A549 (cell line): ENCODE results near the gene FCGR3B.
"Not testable (repeated sequence)": the region's sequence is repeated elsewhere in the genome, so short reads cannot be mapped to it uniquely, and the experiment has no call there.

Source experiments
- CHD2 ChIP-seq: fragments of 150-350 bp; IDR thresholded peaks from 2 replicates; pipeline ENCODE4 v1.6.1; 2014; ENCODE audit warnings: low read length; ENCODE audit not compliant: partially characterized antibody
- CTCF ChIP-seq: fragments of >200 bp; sonication (Bioruptor Twin); formaldehyde crosslinking; IDR thresholded peaks from 3 replicates; pipeline ENCODE4 v1.5.1; 2016
- FOSB ChIP-seq: fragments of 250-450 bp; sonication (Bioruptor Pico); IDR thresholded peaks from 2 replicates; pipeline ENCODE4 v1.5.0; 2020; ENCODE audit warnings: mild to moderate bottlenecking, moderate library complexity
- GATA3 ChIP-seq: IDR thresholded peaks from 2 replicates; pipeline ENCODE4 v1.6.1; 2012; ENCODE audit warnings: borderline replicate concordance
- POLR2A ChIP-seq: IDR thresholded peaks from 2 replicates; pipeline ENCODE4 v1.6.1; 2012; ENCODE audit warnings: mild to moderate bottlenecking, low read length
- POLR2AphosphoS2 ChIP-seq: conservative IDR thresholded peaks from 2 replicates; pipeline ENCODE4 v1.6.1; 2012; ENCODE audit warnings: low read length, improper control_type of control experiment, inconsistent platforms

- TF ChIP-seq POLR2AphosphoS2; CTCF; POLR2A; GATA3; CHD2; FOSB (CRISPR knock-in tag): not testable (repeated sequence)
Measured at GRCh38 chr1:161636189-161636782, 5.3 kb upstream of the FCGR3B start.
